T-cell (primary cell): ENCODE results near the gene EXOC4. TPM values are rescaled to one million over a fixed set of nuclear protein-coding genes. Genes with fewer than 3 reads are reported as not detected.

ENCODE experiments used
- ATAC-seq, 4 experiments: fragments of 200-7000 bp in 3 of 4; fragments of 150-1000 bp in 1 of 4; cut with Tn5 transposase; replicated peaks in 1 of 4; 1 replicate in 3 of 4; 2 replicates in 1 of 4; pipeline ENCODE4 v1.10.0; 2021; ENCODE audit warnings: moderate library complexity in 3 of 4, mild to moderate bottlenecking in 2 of 4, moderate number of reproducible peaks in 1 of 4
- CTCF ChIA-PET, 2 donors: fragments of 300-600 bp; sonication (Branson Sonifier 250); formaldehyde crosslinking; loops; one replicate each; lab custom pipeline; 2022; ENCODE audit warnings: antibody characterized with exemption in 2 of 2; lab: Charles Lee
- POLR2A ChIA-PET, 2 donors: fragments of 300-600 bp; sonication (Branson Sonifier 250); formaldehyde crosslinking; loops; one replicate each; lab custom pipeline; 2022; ENCODE audit warnings: antibody characterized with exemption in 2 of 2; lab: Charles Lee
- DNase-seq, 35 experiments: peaks; one replicate each; pipeline versions ENCODE4 v3.0.0 to v3.0.0-alpha.2; 2013 to 2023
- H3K27ac ChIP-seq: one replicate; pipeline ENCODE4 v1.5.1; 2013; ENCODE audit warnings: low read length
- H3K27me3 ChIP-seq, 2 experiments: replicated peaks in 1 of 2; 1 replicate in 1 of 2; 2 replicates in 1 of 2; pipeline versions ENCODE4 v1.6.1 to v1.7.0; 2013; ENCODE audit warnings: low read length in 1 of 2, mixed read lengths in 1 of 2; ENCODE audit not compliant: control insufficient read depth in 2 of 2, insufficient read depth in 2 of 2; ENCODE audit errors: extremely low read depth in 1 of 2
- H3K36me3 ChIP-seq, 2 donors: 1 replicate in 1 of 2; 2 replicates in 1 of 2; pipeline versions ENCODE4 v1.6.1 to v1.7.0; 2013; ENCODE audit warnings: low read length in 1 of 2; ENCODE audit not compliant: control insufficient read depth in 2 of 2, insufficient read depth in 1 of 2; ENCODE audit errors: extremely low read depth in 1 of 2
- H3K4me1 ChIP-seq, 2 experiments: 1 replicate in 1 of 2; 2 replicates in 1 of 2; pipeline versions ENCODE4 v1.6.1 to v1.7.0; 2013; ENCODE audit warnings: low read length in 2 of 2, mixed read lengths in 1 of 2; ENCODE audit not compliant: insufficient read depth in 2 of 2, control insufficient read depth in 1 of 2; ENCODE audit errors: extremely low read depth in 1 of 2
- H3K4me3 ChIP-seq, 2 donors: 1 replicate in 1 of 2; 2 replicates in 1 of 2; pipeline versions ENCODE4 v1.5.1 to v1.7.0; 2013; ENCODE audit warnings: mild to moderate bottlenecking in 2 of 2, low read length in 1 of 2, moderate library complexity in 1 of 2; ENCODE audit not compliant: control insufficient read depth in 1 of 2; ENCODE audit errors: extremely low read depth in 1 of 2
- H3K9me3 ChIP-seq: 2 replicates; pipeline ENCODE4 v1.7.0; 2013
- H3K27ac Mint-ChIP-seq, 2 donors: one replicate each; pipeline ENCODE4 v1.8.0; 2020 to 2021; ENCODE audit warnings: mild to moderate bottlenecking in 2 of 2, mixed read lengths in 2 of 2
- H3K27me3 Mint-ChIP-seq, 2 donors: one replicate each; pipeline ENCODE4 v1.8.0; 2021 to 2022; ENCODE audit warnings: mixed read lengths in 2 of 2
- H3K36me3 Mint-ChIP-seq: one replicate; pipeline ENCODE4 v1.8.0; 2021; ENCODE audit warnings: mixed read lengths
- H3K4me1 Mint-ChIP-seq, 3 donors: one replicate each; pipeline ENCODE4 v1.8.0; 2020 to 2022; ENCODE audit warnings: mixed read lengths in 3 of 3, mild to moderate bottlenecking in 1 of 3
- H3K4me3 Mint-ChIP-seq, 3 donors: one replicate each; pipeline ENCODE4 v1.8.0; 2020 to 2022; ENCODE audit warnings: mild to moderate bottlenecking in 3 of 3, mixed read lengths in 3 of 3, moderate library complexity in 3 of 3
- H3K9me3 Mint-ChIP-seq, 3 donors: one replicate each; pipeline ENCODE4 v1.8.0; 2020 to 2022; ENCODE audit warnings: mixed read lengths in 3 of 3
- WGBS: methylation state at CpG from one replicate; pipeline ENCODE4 v1.1.5; 2013; ENCODE audit warnings: missing lambda C conversion rate; ENCODE audit not compliant: insufficient coverage; 5-methylcytosine and 5-hydroxymethylcytosine counted together
- total RNA-seq, 35 experiments: library from RNA in 6 of 35; stranded (reverse) in 6 of 35; fragments of 120-200 nt in 1 of 35; gene quantifications; one replicate each; pipeline versions ENCODE4 v1.2.1 to v1.2.4 and lab custom pipeline; 2013 to 2026

EXOC4 gene
- total RNA-seq, 5 donors from 2014 or later (not counting 1 experiment from before 2014, with no cell fraction given), result 58.2 to 108 (median 64.8) TPM

GRCh38 chr7:133821171-133821570 is 568.3 kb downstream of the EXOC4 start:
- Mint-ChIP-seq H3K4me1 (peaks cover 3 to 16% (median 8%) of the 10 kb centered on the region in 3 donors), H3K4me3 (no peak overlapping the region), H3K27ac (no peak overlapping the region), H3K36me3 (peaks cover 79% of the 10 kb centered on the region), H3K9me3 (no peaks in the 10 kb centered on the region), H3K27me3 (no peaks in the 10 kb centered on the region)
- H3K27ac ChIP-seq, result no peak overlapping the region
- H3K4me1 ChIP-seq, result no peaks in the 10 kb centered on the region
- H3K9me3 ChIP-seq, result no peaks in the 10 kb centered on the region
- no peak for ATAC-seq
- POLR2A ChIA-PET, result no interaction called here
- 87% methylated on average over 2 of the region's 2 CpGs for WGBS
- peaks cover 0 to 11% of the 10 kb centered on the region in 2 donors for H3K36me3 ChIP-seq
- no peak for DNase-seq
- CTCF ChIA-PET, result no interaction called here
- no peaks in the 10 kb centered on the region for H3K27me3 ChIP-seq
- no peak overlapping the region for H3K4me3 ChIP-seq

- Mint-ChIP-seq H3K36me3 (peaks cover 70% of the 10 kb centered on the region), H3K9me3 (no peaks in the 10 kb centered on the region), H3K4me3 (no peak overlapping the region), H3K27me3 (no peaks in the 10 kb centered on the region), H3K27ac (no peak overlapping the region), H3K4me1 (peaks cover 3 to 16% (median 8%) of the 10 kb centered on the region in 3 donors)
- ChIA-PET CTCF (interaction anchor here in 1 of 2 donors (0.6 kb wide), 1 partner anchor 386 kb away, joined by 3 read pairs; no protein-coding TSS in a partner anchor), POLR2A (no interaction called here)
- Histone ChIP-seq H3K4me3 (no peak overlapping the region), H3K36me3 (peaks cover 0 to 11% of the 10 kb centered on the region in 2 donors), H3K9me3 (no peaks in the 10 kb centered on the region), H3K27me3 (no peaks in the 10 kb centered on the region), H3K27ac (no peak overlapping the region), H3K4me1 (no peaks in the 10 kb centered on the region)
- 100% methylated on average over 1 of the region's 3 CpGs for WGBS
- ATAC-seq (no peak), DNase-seq (no peak)
Observed at GRCh38 chr7:133822001-133822641, 569.2 kb downstream of the EXOC4 start.

GRCh38 chr7:133822868-133823552 is 570.1 kb downstream of the EXOC4 start:
- no peak for DNase-seq
- Histone ChIP-seq H3K36me3 (peaks cover 0 to 7% of the 10 kb centered on the region in 2 donors), H3K27me3 (no peaks in the 10 kb centered on the region), H3K27ac (no peak overlapping the region), H3K4me1 (no peaks in the 10 kb centered on the region), H3K9me3 (no peaks in the 10 kb centered on the region), H3K4me3 (no peak overlapping the region)
- Mint-ChIP-seq H3K9me3 (no peaks in the 10 kb centered on the region), H3K27me3 (no peaks in the 10 kb centered on the region), H3K27ac (no peak overlapping the region), H3K4me1 (peaks cover 3 to 16% (median 8%) of the 10 kb centered on the region in 3 donors), H3K4me3 (no peak overlapping the region), H3K36me3 (peaks cover 64% of the 10 kb centered on the region)
- POLR2A ChIA-PET, result no interaction called here
- WGBS, result 100% methylated on average over 3 of the region's 4 CpGs
- CTCF ChIA-PET, result interaction anchor here in 1 of 2 donors (0.6 kb wide), 1 partner anchor 387 kb away, joined by 3 read pairs; no protein-coding TSS in a partner anchor
- ATAC-seq, result no peak

DNA sequence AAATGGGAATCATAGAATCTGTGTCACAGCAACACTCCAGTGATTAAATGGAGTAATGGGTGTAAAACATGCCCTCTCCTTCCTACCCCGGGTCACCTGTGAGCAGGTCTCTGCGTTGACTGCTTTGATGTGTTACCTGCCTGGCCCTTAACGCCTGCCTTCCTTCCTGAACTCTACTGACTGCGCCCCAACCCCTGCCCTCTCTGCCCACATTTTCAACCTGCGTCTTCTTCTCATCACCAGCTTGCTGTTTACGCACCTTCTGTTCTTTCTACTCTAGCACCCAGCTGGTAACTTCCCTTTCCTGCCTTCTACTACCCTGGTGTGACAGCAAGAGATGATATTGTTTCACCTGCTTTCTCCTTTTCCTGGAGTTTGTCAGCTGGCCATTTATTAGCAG is 571.3 kb downstream of the EXOC4 start:
- WGBS, result 46% methylated on average over 5 of the region's 6 CpGs
- Histone ChIP-seq H3K4me3 (no peak overlapping the region), H3K9me3 (no peaks in the 10 kb centered on the region), H3K27ac (no peak overlapping the region), H3K36me3 (no peaks in the 10 kb centered on the region), H3K4me1 (no peaks in the 10 kb centered on the region), H3K27me3 (no peaks in the 10 kb centered on the region)
- H3K36me3 Mint-ChIP-seq, result peaks cover 53% of the 10 kb centered on the region
- DNase-seq (peak in 7 of 35 experiments; percentile 2 to 50 (median 5)), ATAC-seq (peak in 1 of 4 experiments; percentile 78)
- H3K27me3 Mint-ChIP-seq, result no peaks in the 10 kb centered on the region
- ChIA-PET POLR2A (no interaction called here), CTCF (no interaction called here)
- peak overlapping the region in 1 of 2 donors; percentile 5 for H3K27ac Mint-ChIP-seq
- H3K9me3 Mint-ChIP-seq, result no peaks in the 10 kb centered on the region
- H3K4me1 Mint-ChIP-seq, result peaks cover 3 to 16% (median 8%) of the 10 kb centered on the region in 3 donors
- H3K4me3 Mint-ChIP-seq, result no peak overlapping the region

DNA sequence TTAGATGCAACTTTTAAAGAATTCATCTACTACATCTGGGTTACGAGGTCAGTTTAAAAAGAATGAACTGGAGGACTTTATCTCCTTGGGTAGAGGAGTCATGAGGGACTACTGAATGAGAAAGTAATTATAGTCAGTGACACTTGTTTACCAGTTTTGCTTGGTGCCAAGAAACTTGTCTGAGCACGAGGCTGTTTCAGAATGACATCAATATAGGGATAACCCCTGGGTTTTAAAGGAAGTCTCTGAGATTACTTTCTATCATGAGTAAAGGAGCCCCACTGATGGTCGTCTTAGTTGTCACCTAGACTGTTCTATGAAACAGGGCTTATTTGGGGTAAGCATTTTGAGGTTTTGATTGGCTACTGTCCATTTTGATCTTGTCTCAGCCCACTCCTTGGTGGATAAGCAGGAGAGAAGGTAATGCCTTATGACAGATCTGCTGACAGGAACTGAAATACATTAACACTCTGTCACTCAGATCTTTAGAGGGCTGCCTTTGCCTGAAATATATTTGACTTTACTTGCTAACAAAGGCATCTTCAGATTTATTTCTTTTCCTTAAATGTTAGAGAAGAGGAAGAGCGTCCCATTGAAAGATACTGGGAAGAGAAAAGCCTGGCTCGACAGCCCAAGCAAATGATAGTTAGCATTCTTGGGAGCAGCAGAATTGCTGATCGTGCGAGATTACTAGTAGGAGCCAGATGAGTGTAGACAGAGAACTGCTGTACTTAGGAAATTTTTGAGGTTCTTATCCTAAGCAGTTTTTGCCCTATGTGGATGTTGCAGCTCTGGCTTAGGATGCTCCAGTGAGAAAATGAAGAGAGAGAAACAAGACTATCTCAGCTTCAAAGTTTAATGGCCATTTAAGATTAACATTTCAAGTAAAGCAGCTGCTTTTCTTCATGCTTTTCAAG is 575.1 kb downstream of the EXOC4 start:
- Histone ChIP-seq H3K36me3 (no peaks in the 10 kb centered on the region), H3K4me1 (no peaks in the 10 kb centered on the region), H3K27me3 (no peaks in the 10 kb centered on the region), H3K4me3 (no peak overlapping the region), H3K9me3 (peaks cover 8% of the 10 kb centered on the region), H3K27ac (no peak overlapping the region)
- 100% methylated on average over 4 of the region's 7 CpGs for WGBS
- Mint-ChIP-seq H3K27me3 (no peaks in the 10 kb centered on the region), H3K36me3 (peaks cover 46% of the 10 kb centered on the region), H3K4me3 (no peak overlapping the region), H3K27ac (no peak overlapping the region), H3K9me3 (peaks cover 5 to 15% (median 12%) of the 10 kb centered on the region in 3 donors), H3K4me1 (peaks cover 3 to 12% (median 8%) of the 10 kb centered on the region in 3 donors)
- POLR2A ChIA-PET, result interaction anchor here in 1 of 2 donors (0.6 kb wide), 1 partner anchor 44 kb away, joined by 3 read pairs; no protein-coding TSS in a partner anchor
- no peak for ATAC-seq
- no peak for DNase-seq
- CTCF ChIA-PET, result no interaction called here

- CTCF ChIA-PET, result no interaction called here
Observed at GRCh38 chr7:133828906-133829305, 576.0 kb downstream of the EXOC4 start.

More at GRCh38 chr7:133828906-133829305, 576.0 kb downstream of the EXOC4 start:
- Mint-ChIP-seq H3K4me1 (peaks cover 3 to 11% (median 5%) of the 10 kb centered on the region in 3 donors), H3K36me3 (peaks cover 43% of the 10 kb centered on the region), H3K4me3 (no peak overlapping the region), H3K27ac (no peak overlapping the region), H3K9me3 (peaks cover 5 to 15% (median 12%) of the 10 kb centered on the region in 3 donors), H3K27me3 (no peaks in the 10 kb centered on the region)
- H3K27me3 ChIP-seq, result no peaks in the 10 kb centered on the region
- H3K9me3 ChIP-seq, result peaks cover 8% of the 10 kb centered on the region
- DNase-seq (no peak), ATAC-seq (no peak)
- 100% methylated on average over 4 of the region's 4 CpGs for WGBS
- H3K36me3 ChIP-seq, result no peaks in the 10 kb centered on the region
- no peaks in the 10 kb centered on the region for H3K4me1 ChIP-seq
- H3K4me3 ChIP-seq, result no peak overlapping the region
- POLR2A ChIA-PET, result no interaction called here
- H3K27ac ChIP-seq, result no peak overlapping the region
